OCI-LY7 (cell line): ENCODE results near the gene DMD. TPM values are rescaled to one million over a fixed set of nuclear protein-coding genes. Genes with fewer than 3 reads are reported as not detected.

Experiments
- BruUV-seq: library from RNA; stranded (reverse); fragments of 400-500 nt; replicated peaks from 2 replicates; lab custom pipeline; 2021; lab: Mats Ljungman, UMichigan
- CTCF ChIA-PET: fragments of 300-600 bp; sonication (Branson Sonifier 250); formaldehyde crosslinking; loops from one replicate; lab custom pipeline; 2022; ENCODE audit warnings: antibody characterized with exemption; ENCODE audit not compliant: unreplicated experiment; lab: Charles Lee
- POLR2A ChIA-PET: fragments of 300-600 bp; sonication (Branson Sonifier 250); formaldehyde crosslinking; loops from one replicate; lab custom pipeline; 2022; ENCODE audit warnings: antibody characterized with exemption; lab: Charles Lee
- DNase-seq: peaks from one replicate; pipeline ENCODE4 v3.0.0-alpha.2; 2015; ENCODE audit warnings: low spot score
- H2AFZ ChIP-seq: fragments of 200-600 bp; sonication (generic), shearing (Covaris generic); 2 replicates; pipeline ENCODE4 v1.6.1; 2014; ENCODE audit warnings: mild to moderate bottlenecking, antibody characterized with exemption, low read length, moderate library complexity
- H3K27ac ChIP-seq: fragments of 200-600 bp; sonication (generic); 2 replicates; pipeline ENCODE4 v1.5.1; 2014; ENCODE audit warnings: mixed run types, low read depth, mild to moderate bottlenecking, moderate library complexity, low read length, inconsistent platforms; ENCODE audit not compliant: poor library complexity, severe bottlenecking
- H3K36me3 ChIP-seq: fragments of 200-600 bp; sonication (generic); 2 replicates; pipeline ENCODE4 v1.6.1; 2014; ENCODE audit warnings: mild to moderate bottlenecking, antibody characterized with exemption, low read length, moderate library complexity, mixed read lengths; ENCODE audit not compliant: insufficient read depth
- H3K4me1 ChIP-seq: fragments of 200-600 bp; sonication (generic); 2 replicates; pipeline ENCODE4 v1.5.1; 2014; ENCODE audit warnings: mild to moderate bottlenecking, low read length; ENCODE audit not compliant: insufficient read depth, poor library complexity, severe bottlenecking
- H3K4me2 ChIP-seq: fragments of 200-600 bp; sonication (generic); 2 replicates; pipeline ENCODE4 v1.6.1; 2014; ENCODE audit warnings: mild to moderate bottlenecking, low read length
- H3K4me3 ChIP-seq: fragments of 200-600 bp; sonication (generic); 2 replicates; pipeline ENCODE4 v1.5.1; 2014; ENCODE audit warnings: mild to moderate bottlenecking, low read depth, low read length; ENCODE audit not compliant: poor library complexity, severe bottlenecking
- H3K79me2 ChIP-seq: fragments of 200-600 bp; sonication (generic); 2 replicates; pipeline ENCODE4 v1.6.1; 2016; ENCODE audit warnings: low read depth, mild to moderate bottlenecking, low read length, moderate library complexity, mixed read lengths; ENCODE audit not compliant: insufficient read depth
- H3K9me2 ChIP-seq: fragments of 200-600 bp; sonication (generic); 2 replicates; pipeline ENCODE4 v1.6.1; 2016; ENCODE audit warnings: mild to moderate bottlenecking, low read length, mixed read lengths; ENCODE audit not compliant: insufficient read depth
- H3K9me3 ChIP-seq: fragments of 200-600 bp; sonication (generic); 2 replicates; pipeline ENCODE4 v1.6.1; 2014; ENCODE audit warnings: mild to moderate bottlenecking, mixed run types, low read length, mixed read lengths
- H4K20me1 ChIP-seq: fragments of 200-600 bp; sonication (generic); 2 replicates; pipeline ENCODE4 v1.6.1; 2014; ENCODE audit warnings: mild to moderate bottlenecking, antibody characterized with exemption, low read length, moderate library complexity, mixed read lengths; ENCODE audit not compliant: insufficient read depth
- CTCF ChIP-seq: fragments of 200-600 bp; sonication (generic); conservative IDR thresholded peaks from 2 replicates; pipeline ENCODE4 v1.5.1; 2014; ENCODE audit warnings: mild to moderate bottlenecking, antibody characterized with exemption, low read length, moderate library complexity, mixed read lengths
- EZH2phosphoT487 ChIP-seq: fragments of 200-600 bp; sonication (generic); IDR thresholded peaks from 2 replicates; pipeline ENCODE4 v1.6.1; 2018; ENCODE audit warnings: low read depth, borderline replicate concordance, mild to moderate bottlenecking, mixed run types, antibody characterized with exemption, low read length, moderate library complexity, mixed read lengths
- intact Hi-C: fragments of 100-400 bp; cut with micrococcal nuclease; formaldehyde crosslinking; loops from one replicate; pipeline ENCODE4 v1.10.0; 2022; ENCODE audit not compliant: unreplicated experiment
- total RNA-seq, 2 experiments: library from RNA; depleted of rRNA in 1 of 2; stranded (reverse); fragments of >200 nt in 1 of 2; shearing (Covaris generic) in 1 of 2; gene quantifications; 2 replicates each; pipeline ENCODE4 v1.2.3, GENCODE V29; 2014 to 2022

Gene DMD
- total RNA-seq, 2 experiments from 2014 or later: 20.5 to 61.4 TPM

- ChIA-PET CTCF (no interaction called here), POLR2A (no interaction called here)
- no peaks in the 10 kb centered on the region for H3K9me3 ChIP-seq
- H3K79me2 ChIP-seq: no peaks in the 10 kb centered on the region
- H3K4me3 ChIP-seq: no peak overlapping the region
- H4K20me1 ChIP-seq: no peaks in the 10 kb centered on the region
- DNase-seq: no peak
- H3K27ac ChIP-seq: no peak overlapping the region
- no peak for TF ChIP-seq EZH2phosphoT487
- TF ChIP-seq CTCF: no peak
- H2AFZ ChIP-seq: no peak overlapping the region
- H3K9me2 ChIP-seq: no peaks in the 10 kb centered on the region
- intact Hi-C loops: no loop called here
- no peaks in the 10 kb centered on the region for H3K4me1 ChIP-seq
- H3K4me2 ChIP-seq: no peak overlapping the region
- no peaks in the 10 kb centered on the region for H3K36me3 ChIP-seq
- BruUV-seq: no TSS peak
Measured at GRCh38 chrX:31845003-31845402, 1366.3 kb downstream of the DMD start.

- POLR2A ChIA-PET: interaction anchor here (0.8 kb wide), 1 partner anchor 13 kb away, joined by 3 read pairs; no protein-coding TSS in a partner anchor
Measured at GRCh38 chrX:31838617-31839016, 1372.7 kb downstream of the DMD start.

More at GRCh38 chrX:31838617-31839016, 1372.7 kb downstream of the DMD start:
- intact Hi-C loops: no loop called here
- Histone ChIP-seq H3K4me3 (no peak overlapping the region), H3K4me1 (no peaks in the 10 kb centered on the region), H2AFZ (no peak overlapping the region), H3K36me3 (no peaks in the 10 kb centered on the region), H3K4me2 (no peak overlapping the region), H4K20me1 (no peaks in the 10 kb centered on the region), H3K9me2 (no peaks in the 10 kb centered on the region), H3K79me2 (no peaks in the 10 kb centered on the region), H3K27ac (no peak overlapping the region), H3K9me3 (no peaks in the 10 kb centered on the region)
- DNase-seq: no peak
- no TSS peak for BruUV-seq
- TF ChIP-seq EZH2phosphoT487 (no peak), CTCF (no peak)
- CTCF ChIA-PET: no interaction called here
